BE2C (cell line): Measurements from ENCODE around the gene CTNNBL1.
"Not testable (repeated sequence)": the region's sequence is repeated elsewhere in the genome, so short reads cannot be mapped to it uniquely, and the experiment has no call there.

Source experiments
- DNase-seq: peaks from one replicate; pipeline ENCODE4 v3.0.0-alpha.2; 2020
- H3K27me3 ChIP-seq: fragments of 250-450 bp; sonication (Bioruptor Pico); 2 replicates; pipeline ENCODE4 v1.5.1; 2020; ENCODE audit warnings: mild to moderate bottlenecking
- H3K36me3 ChIP-seq: fragments of 250-450 bp; sonication (Bioruptor Pico); 2 replicates; pipeline ENCODE4 v1.5.1; 2020; ENCODE audit warnings: mild to moderate bottlenecking
- H3K4me1 ChIP-seq: fragments of 250-450 bp; sonication (Bioruptor Pico); 2 replicates; pipeline ENCODE4 v1.5.1; 2020
- H3K4me3 ChIP-seq: 2 replicates; pipeline ENCODE4 v1.5.1; 2011; ENCODE audit warnings: low read depth, low read length
- H3K9me3 ChIP-seq: fragments of 250-450 bp; sonication (Bioruptor Pico); 2 replicates; pipeline ENCODE4 v1.5.1; 2020
- CTCF ChIP-seq: IDR thresholded peaks from 2 replicates; pipeline ENCODE4 v1.5.1; 2012; ENCODE audit warnings: mild to moderate bottlenecking, low read depth, low read length

CTNNBL1 gene

GRCh38 chr20:37673444-37673843 is 20.4 kb upstream of the CTNNBL1 start:
- no peak overlapping the region for H3K4me3 ChIP-seq
- no peaks in the 10 kb centered on the region for H3K36me3 ChIP-seq
- H3K4me1 ChIP-seq: peaks cover 3% of the 10 kb centered on the region
- no peak for TF ChIP-seq CTCF
- H3K9me3 ChIP-seq: no peaks in the 10 kb centered on the region
- no peaks in the 10 kb centered on the region for H3K27me3 ChIP-seq
- no peak for DNase-seq

- DNase-seq: no peak
- no peak for TF ChIP-seq CTCF
- no peaks in the 10 kb centered on the region for H3K4me1 ChIP-seq
Observed at GRCh38 chr20:37676440-37676839, 17.4 kb upstream of the CTNNBL1 start.

GRCh38 chr20:37677969-37678861 is 15.6 kb upstream of the CTNNBL1 start:
- Histone ChIP-seq H3K27me3 (no peaks in the 10 kb centered on the region), H3K4me1 (no peaks in the 10 kb centered on the region), H3K4me3 (no peak overlapping the region), H3K36me3 (no peaks in the 10 kb centered on the region), H3K9me3 (no peaks in the 10 kb centered on the region)
- DNase-seq: no peak
- no peak for TF ChIP-seq CTCF

More at GRCh38 chr20:37676440-37676839, 17.4 kb upstream of the CTNNBL1 start:
- H3K4me3 ChIP-seq: no peak overlapping the region
- H3K9me3 ChIP-seq: no peaks in the 10 kb centered on the region
- no peaks in the 10 kb centered on the region for H3K27me3 ChIP-seq
- no peaks in the 10 kb centered on the region for H3K36me3 ChIP-seq

- not testable (repeated sequence) for H3K36me3 ChIP-seq, H3K27me3 ChIP-seq, H3K4me1 ChIP-seq, H3K9me3 ChIP-seq, H3K4me3 ChIP-seq, DNase-seq
Observed at GRCh38 chr20:37679751-37680150, 14.1 kb upstream of the CTNNBL1 start.

- no peak for TF ChIP-seq CTCF
- no peaks in the 10 kb centered on the region for H3K9me3 ChIP-seq
- DNase-seq: no peak
- H3K36me3 ChIP-seq: no peaks in the 10 kb centered on the region
- no peaks in the 10 kb centered on the region for H3K27me3 ChIP-seq
- H3K4me3 ChIP-seq: no peak overlapping the region
- no peaks in the 10 kb centered on the region for H3K4me1 ChIP-seq
Observed at GRCh38 chr20:37680420-37680819, 13.4 kb upstream of the CTNNBL1 start.

- Histone ChIP-seq H3K4me1 (no peaks in the 10 kb centered on the region), H3K9me3 (no peaks in the 10 kb centered on the region), H3K4me3 (no peak overlapping the region), H3K36me3 (no peaks in the 10 kb centered on the region), H3K27me3 (no peaks in the 10 kb centered on the region)
- no peak for DNase-seq
- TF ChIP-seq CTCF: no peak
Observed at GRCh38 chr20:37681384-37682112, 12.3 kb upstream of the CTNNBL1 start.

GRCh38 chr20:37683146-37683545 is 10.7 kb upstream of the CTNNBL1 start:
- not testable (repeated sequence) for H3K36me3 ChIP-seq, H3K4me3 ChIP-seq, DNase-seq, H3K27me3 ChIP-seq, H3K9me3 ChIP-seq, H3K4me1 ChIP-seq
